H1 (cell line): ENCODE results near the gene GNAQ. TPM values are rescaled to one million over a fixed set of nuclear protein-coding genes. Genes with fewer than 3 reads are reported as not detected.

Source experiments
- E2F6 ChIP-seq: IDR thresholded peaks from 2 replicates; pipeline ENCODE4 v1.6.1; 2012; ENCODE audit warnings: inconsistent platforms
- FOSL1 ChIP-seq: IDR thresholded peaks from 2 replicates; pipeline ENCODE4 v1.6.1; 2011; ENCODE audit warnings: mild to moderate bottlenecking, low read depth, low read length, moderate library complexity; ENCODE audit not compliant: insufficient read depth
- POU5F1 ChIP-seq: IDR thresholded peaks from 2 replicates; pipeline ENCODE4 v1.6.1; 2011; ENCODE audit warnings: low read depth, mild to moderate bottlenecking, low read length, moderate library complexity
- RXRA ChIP-seq: IDR thresholded peaks from 2 replicates; pipeline ENCODE4 v1.6.1; 2011; ENCODE audit warnings: low read depth, mild to moderate bottlenecking, low read length, moderate library complexity; ENCODE audit not compliant: insufficient read depth
- SIRT6 ChIP-seq: IDR thresholded peaks from one replicate; pipeline ENCODE4 v1.7.1; 2012; ENCODE audit warnings: low read length, inconsistent platforms
- SUZ12 ChIP-seq: fragments of 200-600 bp; sonication (generic); IDR thresholded peaks from 2 replicates; pipeline ENCODE4 v1.6.1; 2012; ENCODE audit warnings: mild to moderate bottlenecking, inconsistent platforms, low read length, moderate library complexity, mixed read lengths
- polyA plus RNA-seq, 7 experiments: library from polyadenylated mRNA; depleted of rRNA in 3 of 7; stranded (reverse) in 5 of 7; unstranded in 2 of 7; fragments of >200 nt in 5 of 7; fragments of 200-250 nt in 2 of 7; gene quantifications; 1 replicate in 5 of 7; 2 replicates in 1 of 7; 4 replicates in 1 of 7; pipeline versions ENCODE4 v1.2.1 to v1.2.3, GENCODE V29; 2011 to 2013; ENCODE audit warnings: missing spikeins in 2 of 7, mixed read lengths in 2 of 7
- total RNA-seq: library from RNA; stranded (reverse); fragmentation: NEBNext Ultra II Directional; extraction: Animal tissue kit (Norgen Biotek cat#: 25700); gene quantifications from 2 replicates; pipeline ENCODE4 v1.2.1, GENCODE V29; 2021
- TF ChIP-seq, protein P1 (sequence below): fragments of 300-600 bp; sonication (generic); IDR thresholded peaks from 2 replicates; pipeline ENCODE4 v1.7.1; 2012; ENCODE audit warnings: low read length, moderate library complexity, mild to moderate bottlenecking, inconsistent platforms; ENCODE audit not compliant: insufficient replicate concordance
- TF ChIP-seq, protein P2 (sequence below): IDR thresholded peaks from 2 replicates; pipeline ENCODE4 v1.6.1; 2011; ENCODE audit warnings: low read length, improper control_type of control experiment

The GNAQ gene
- total and polyA plus RNA-seq, 2 of the 8 experiments (the other 6 are each of a cell fraction or from before 2014, with no cell fraction given), result 22.8 to 63.8 TPM

GRCh38 chr9:78001946-78002731 lies 29.5 kb downstream of the GNAQ start (continued):
- TF ChIP-seq RXRA (no peak), FOSL1 (no peak), E2F6 (no peak), POU5F1 (no peak), SUZ12 (no peak), SIRT6 (no peak)
- TF ChIP-seq, protein P1, sequence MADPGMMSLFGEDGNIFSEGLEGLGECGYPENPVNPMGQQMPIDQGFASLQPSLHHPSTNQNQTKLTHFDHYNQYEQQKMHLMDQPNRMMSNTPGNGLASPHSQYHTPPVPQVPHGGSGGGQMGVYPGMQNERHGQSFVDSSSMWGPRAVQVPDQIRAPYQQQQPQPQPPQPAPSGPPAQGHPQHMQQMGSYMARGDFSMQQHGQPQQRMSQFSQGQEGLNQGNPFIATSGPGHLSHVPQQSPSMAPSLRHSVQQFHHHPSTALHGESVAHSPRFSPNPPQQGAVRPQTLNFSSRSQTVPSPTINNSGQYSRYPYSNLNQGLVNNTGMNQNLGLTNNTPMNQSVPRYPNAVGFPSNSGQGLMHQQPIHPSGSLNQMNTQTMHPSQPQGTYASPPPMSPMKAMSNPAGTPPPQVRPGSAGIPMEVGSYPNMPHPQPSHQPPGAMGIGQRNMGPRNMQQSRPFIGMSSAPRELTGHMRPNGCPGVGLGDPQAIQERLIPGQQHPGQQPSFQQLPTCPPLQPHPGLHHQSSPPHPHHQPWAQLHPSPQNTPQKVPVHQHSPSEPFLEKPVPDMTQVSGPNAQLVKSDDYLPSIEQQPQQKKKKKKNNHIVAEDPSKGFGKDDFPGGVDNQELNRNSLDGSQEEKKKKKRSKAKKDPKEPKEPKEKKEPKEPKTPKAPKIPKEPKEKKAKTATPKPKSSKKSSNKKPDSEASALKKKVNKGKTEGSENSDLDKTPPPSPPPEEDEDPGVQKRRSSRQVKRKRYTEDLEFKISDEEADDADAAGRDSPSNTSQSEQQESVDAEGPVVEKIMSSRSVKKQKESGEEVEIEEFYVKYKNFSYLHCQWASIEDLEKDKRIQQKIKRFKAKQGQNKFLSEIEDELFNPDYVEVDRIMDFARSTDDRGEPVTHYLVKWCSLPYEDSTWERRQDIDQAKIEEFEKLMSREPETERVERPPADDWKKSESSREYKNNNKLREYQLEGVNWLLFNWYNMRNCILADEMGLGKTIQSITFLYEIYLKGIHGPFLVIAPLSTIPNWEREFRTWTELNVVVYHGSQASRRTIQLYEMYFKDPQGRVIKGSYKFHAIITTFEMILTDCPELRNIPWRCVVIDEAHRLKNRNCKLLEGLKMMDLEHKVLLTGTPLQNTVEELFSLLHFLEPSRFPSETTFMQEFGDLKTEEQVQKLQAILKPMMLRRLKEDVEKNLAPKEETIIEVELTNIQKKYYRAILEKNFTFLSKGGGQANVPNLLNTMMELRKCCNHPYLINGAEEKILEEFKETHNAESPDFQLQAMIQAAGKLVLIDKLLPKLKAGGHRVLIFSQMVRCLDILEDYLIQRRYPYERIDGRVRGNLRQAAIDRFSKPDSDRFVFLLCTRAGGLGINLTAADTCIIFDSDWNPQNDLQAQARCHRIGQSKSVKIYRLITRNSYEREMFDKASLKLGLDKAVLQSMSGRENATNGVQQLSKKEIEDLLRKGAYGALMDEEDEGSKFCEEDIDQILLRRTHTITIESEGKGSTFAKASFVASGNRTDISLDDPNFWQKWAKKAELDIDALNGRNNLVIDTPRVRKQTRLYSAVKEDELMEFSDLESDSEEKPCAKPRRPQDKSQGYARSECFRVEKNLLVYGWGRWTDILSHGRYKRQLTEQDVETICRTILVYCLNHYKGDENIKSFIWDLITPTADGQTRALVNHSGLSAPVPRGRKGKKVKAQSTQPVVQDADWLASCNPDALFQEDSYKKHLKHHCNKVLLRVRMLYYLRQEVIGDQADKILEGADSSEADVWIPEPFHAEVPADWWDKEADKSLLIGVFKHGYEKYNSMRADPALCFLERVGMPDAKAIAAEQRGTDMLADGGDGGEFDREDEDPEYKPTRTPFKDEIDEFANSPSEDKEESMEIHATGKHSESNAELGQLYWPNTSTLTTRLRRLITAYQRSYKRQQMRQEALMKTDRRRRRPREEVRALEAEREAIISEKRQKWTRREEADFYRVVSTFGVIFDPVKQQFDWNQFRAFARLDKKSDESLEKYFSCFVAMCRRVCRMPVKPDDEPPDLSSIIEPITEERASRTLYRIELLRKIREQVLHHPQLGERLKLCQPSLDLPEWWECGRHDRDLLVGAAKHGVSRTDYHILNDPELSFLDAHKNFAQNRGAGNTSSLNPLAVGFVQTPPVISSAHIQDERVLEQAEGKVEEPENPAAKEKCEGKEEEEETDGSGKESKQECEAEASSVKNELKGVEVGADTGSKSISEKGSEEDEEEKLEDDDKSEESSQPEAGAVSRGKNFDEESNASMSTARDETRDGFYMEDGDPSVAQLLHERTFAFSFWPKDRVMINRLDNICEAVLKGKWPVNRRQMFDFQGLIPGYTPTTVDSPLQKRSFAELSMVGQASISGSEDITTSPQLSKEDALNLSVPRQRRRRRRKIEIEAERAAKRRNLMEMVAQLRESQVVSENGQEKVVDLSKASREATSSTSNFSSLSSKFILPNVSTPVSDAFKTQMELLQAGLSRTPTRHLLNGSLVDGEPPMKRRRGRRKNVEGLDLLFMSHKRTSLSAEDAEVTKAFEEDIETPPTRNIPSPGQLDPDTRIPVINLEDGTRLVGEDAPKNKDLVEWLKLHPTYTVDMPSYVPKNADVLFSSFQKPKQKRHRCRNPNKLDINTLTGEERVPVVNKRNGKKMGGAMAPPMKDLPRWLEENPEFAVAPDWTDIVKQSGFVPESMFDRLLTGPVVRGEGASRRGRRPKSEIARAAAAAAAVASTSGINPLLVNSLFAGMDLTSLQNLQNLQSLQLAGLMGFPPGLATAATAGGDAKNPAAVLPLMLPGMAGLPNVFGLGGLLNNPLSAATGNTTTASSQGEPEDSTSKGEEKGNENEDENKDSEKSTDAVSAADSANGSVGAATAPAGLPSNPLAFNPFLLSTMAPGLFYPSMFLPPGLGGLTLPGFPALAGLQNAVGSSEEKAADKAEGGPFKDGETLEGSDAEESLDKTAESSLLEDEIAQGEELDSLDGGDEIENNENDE, result no peak
- TF ChIP-seq, protein P2, sequence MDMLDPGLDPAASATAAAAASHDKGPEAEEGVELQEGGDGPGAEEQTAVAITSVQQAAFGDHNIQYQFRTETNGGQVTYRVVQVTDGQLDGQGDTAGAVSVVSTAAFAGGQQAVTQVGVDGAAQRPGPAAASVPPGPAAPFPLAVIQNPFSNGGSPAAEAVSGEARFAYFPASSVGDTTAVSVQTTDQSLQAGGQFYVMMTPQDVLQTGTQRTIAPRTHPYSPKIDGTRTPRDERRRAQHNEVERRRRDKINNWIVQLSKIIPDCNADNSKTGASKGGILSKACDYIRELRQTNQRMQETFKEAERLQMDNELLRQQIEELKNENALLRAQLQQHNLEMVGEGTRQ, result no peak
- TF ChIP-seq, all 59 proteins: peak for 0
